Activated naive CD4-positive, alpha-beta T cell treated with anti-CD3 and anti-CD28 coated beads, Interleukin-2, amount 50 U/mL, for 16 hours (primary cell): Measurements from ENCODE around the gene ARMH4.
A peak's percentile ranks its signal among the peaks of the same experiment; 100 is the strongest.
"Not testable (repeated sequence)": the region's sequence is repeated elsewhere in the genome, so short reads cannot be mapped to it uniquely, and the experiment has no call there.

Source experiments
- DNase-seq: peaks from one replicate; pipeline ENCODE4 v3.0.0-alpha.2; 2020

ARMH4 gene

GRCh38 chr14:58145936-58146335 lies 6.1 kb downstream of the ARMH4 start:
- no peak for DNase-seq

- no peak for DNase-seq
These were observed 8.9 kb downstream of the ARMH4 start for GRCh38 chr14:58143106-58143505.

- no peak for DNase-seq
These were observed 10.1 kb downstream of the ARMH4 start for GRCh38 chr14:58141893-58142292.

GRCh38 chr14:58138714-58139482 lies 13.1 kb downstream of the ARMH4 start:
- no peak for DNase-seq

GRCh38 chr14:58138031-58138713 lies 13.8 kb downstream of the ARMH4 start:
- DNase-seq: no peak

GRCh38 chr14:58133739-58134138 lies 18.3 kb downstream of the ARMH4 start:
- DNase-seq: no peak

GRCh38 chr14:58131386-58131785 lies 20.6 kb downstream of the ARMH4 start:
- DNase-seq: no peak

- DNase-seq: no peak
These were observed 21.8 kb downstream of the ARMH4 start for GRCh38 chr14:58130116-58130782.

- no peak for DNase-seq
These were observed 22.8 kb downstream of the ARMH4 start for GRCh38 chr14:58129208-58129607.

- DNase-seq: no peak
These were observed 23.6 kb downstream of the ARMH4 start for GRCh38 chr14:58128416-58128815.

- DNase-seq: not testable (repeated sequence)
These were observed 29.5 kb downstream of the ARMH4 start for GRCh38 chr14:58122546-58122945.

GRCh38 chr14:58121530-58122186 lies 30.4 kb downstream of the ARMH4 start:
- DNase-seq: no peak

- DNase-seq: no peak
These were observed 32.6 kb downstream of the ARMH4 start for GRCh38 chr14:58119381-58119780.

- DNase-seq: no peak
These were observed 33.8 kb downstream of the ARMH4 start for GRCh38 chr14:58118097-58118815.

GRCh38 chr14:58109744-58110143 lies 42.3 kb downstream of the ARMH4 start:
- no peak for DNase-seq

GRCh38 chr14:58108717-58109116 lies 43.3 kb downstream of the ARMH4 start:
- no peak for DNase-seq

- peak; percentile 29 for DNase-seq
These were observed 44.0 kb downstream of the ARMH4 start for GRCh38 chr14:58107947-58108552.

GRCh38 chr14:58107041-58107440 lies 45.0 kb downstream of the ARMH4 start:
- DNase-seq: no peak

GRCh38 chr14:58106446-58106845 lies 45.6 kb downstream of the ARMH4 start:
- DNase-seq: no peak

- DNase-seq: no peak
These were observed 47.2 kb downstream of the ARMH4 start for GRCh38 chr14:58104808-58105207.

GRCh38 chr14:58100735-58101368 lies 51.2 kb downstream of the ARMH4 start:
- DNase-seq: no peak

- no peak for DNase-seq
These were observed 52.3 kb downstream of the ARMH4 start for GRCh38 chr14:58099682-58100081.
